Smooth muscle cell (in vitro differentiated cells): ENCODE measurements around the gene CAMKV. TPM values are rescaled to one million over a fixed set of nuclear protein-coding genes. Genes with fewer than 3 reads are reported as not detected.

Experiments used
- DNase-seq: peaks from one replicate; lab custom pipeline; 2025; ENCODE audit not compliant: unreplicated experiment; lab: John Stamatoyannopoulos, UW
- H2AFZ ChIP-seq: fragments of 200-600 bp; sonication (generic); 2 replicates; pipeline ENCODE4 v1.6.0; 2016; ENCODE audit warnings: antibody characterized with exemption, low read depth, mild to moderate bottlenecking
- H3F3A ChIP-seq: fragments of 200-600 bp; sonication (generic); 2 replicates; pipeline ENCODE4 v1.6.0; 2017; ENCODE audit warnings: antibody characterized with exemption, low read depth
- H3K27ac ChIP-seq: fragments of 200-600 bp; sonication (generic); 2 replicates; pipeline ENCODE4 v1.5.1; 2016; ENCODE audit warnings: low read depth, mild to moderate bottlenecking
- H3K27me3 ChIP-seq: fragments of 200-600 bp; sonication (generic); 2 replicates; pipeline ENCODE4 v1.6.1; 2016; ENCODE audit warnings: low read depth, mild to moderate bottlenecking
- H3K36me3 ChIP-seq: fragments of 200-600 bp; sonication (generic); 2 replicates; pipeline ENCODE4 v1.5.1; 2016; ENCODE audit warnings: low read depth
- H3K4me1 ChIP-seq: fragments of 200-600 bp; sonication (generic); 2 replicates; pipeline ENCODE4 v1.5.1; 2016; ENCODE audit warnings: low read depth
- H3K4me2 ChIP-seq: fragments of 200-600 bp; sonication (generic); 2 replicates; pipeline ENCODE4 v1.6.0; 2016; ENCODE audit warnings: mild to moderate bottlenecking
- H3K4me3 ChIP-seq: fragments of 200-600 bp; sonication (generic); 2 replicates; pipeline ENCODE4 v1.5.1; 2016; ENCODE audit warnings: mild to moderate bottlenecking
- H3K79me2 ChIP-seq: fragments of 200-600 bp; sonication (generic); 2 replicates; pipeline ENCODE4 v1.6.0; 2016; ENCODE audit warnings: low read depth, mild to moderate bottlenecking
- H3K9ac ChIP-seq: fragments of 200-600 bp; sonication (generic); 2 replicates; pipeline ENCODE4 v1.6.0; 2016; ENCODE audit warnings: low read depth
- H3K9me3 ChIP-seq: fragments of 200-600 bp; sonication (generic); replicated peaks from 2 replicates; pipeline ENCODE4 v1.5.1; 2016; ENCODE audit warnings: low read depth
- H4K20me1 ChIP-seq: fragments of 200-600 bp; sonication (generic); 2 replicates; pipeline ENCODE4 v1.6.0; 2016; ENCODE audit warnings: low read depth
- CTCF ChIP-seq: fragments of 200-600 bp; sonication (generic); IDR thresholded peaks from 2 replicates; pipeline ENCODE4 v1.5.1; 2017; ENCODE audit warnings: borderline replicate concordance, mild to moderate bottlenecking, antibody characterized with exemption; ENCODE audit not compliant: insufficient read depth, poor library complexity, severe bottlenecking
- WGBS: methylation state at CpG from one replicate; pipeline ENCODE4 v1.1.7; 2016; ENCODE audit warnings: low lambda C conversion rate; 5-methylcytosine and 5-hydroxymethylcytosine counted together
- polyA plus RNA-seq: library from polyadenylated mRNA; unstranded; fragments of >200 nt; fragmentation: Nextera tagmentation; extraction: Ambion mirVana; gene quantifications from 2 replicates; pipeline ENCODE4 v1.2.1, GENCODE V29; 2016
- total RNA-seq: library from RNA; depleted of rRNA; stranded (reverse); fragments of >200 nt; gene quantifications from 2 replicates; pipeline ENCODE4 v1.2.3, GENCODE V29; 2014

Gene CAMKV
- total and polyA plus RNA-seq, 2 experiments from 2014 or later: not detected

GRCh38 chr3:49876567-49876966, 6.9 kb upstream of the CAMKV start:
- Histone ChIP-seq H3K4me1 (no peaks in the 10 kb centered on the region), H4K20me1 (no peaks in the 10 kb centered on the region), H3F3A (no peaks in the 10 kb centered on the region), H3K9me3 (no peaks in the 10 kb centered on the region), H2AFZ (no peak overlapping the region), H3K27ac (no peak overlapping the region), H3K79me2 (no peaks in the 10 kb centered on the region), H3K27me3 (peaks cover 5% of the 10 kb centered on the region), H3K4me2 (no peak overlapping the region), H3K36me3 (no peaks in the 10 kb centered on the region), H3K9ac (no peak overlapping the region), H3K4me3 (no peak overlapping the region)
- TF ChIP-seq CTCF: no peak
- DNase-seq: no peak
- 86% methylated on average over 5 of the region's 5 CpGs for WGBS

- Histone ChIP-seq H3K9me3 (no peaks in the 10 kb centered on the region), H3K9ac (no peak overlapping the region), H2AFZ (no peak overlapping the region), H3K27ac (no peak overlapping the region), H3K27me3 (peaks cover 35% of the 10 kb centered on the region), H3K4me2 (no peak overlapping the region), H3F3A (no peaks in the 10 kb centered on the region), H3K36me3 (no peaks in the 10 kb centered on the region), H3K4me1 (peaks cover 11% of the 10 kb centered on the region), H3K79me2 (no peaks in the 10 kb centered on the region), H4K20me1 (no peaks in the 10 kb centered on the region), H3K4me3 (no peak overlapping the region)
- no peak for TF ChIP-seq CTCF
- no peak for DNase-seq
- 79% methylated on average over 8 of the region's 8 CpGs for WGBS
Measured at GRCh38 chr3:49873623-49874022, 3.9 kb upstream of the CAMKV start.

- H4K20me1 ChIP-seq: no peaks in the 10 kb centered on the region
- peaks cover 11% of the 10 kb centered on the region for H3K4me1 ChIP-seq
- no peaks in the 10 kb centered on the region for H3K79me2 ChIP-seq
- TF ChIP-seq CTCF: no peak
- H3K4me3 ChIP-seq: no peak overlapping the region
- 76% methylated on average over 4 of the region's 4 CpGs for WGBS
- H3K9ac ChIP-seq: no peak overlapping the region
- no peaks in the 10 kb centered on the region for H3K9me3 ChIP-seq
- peaks cover 43% of the 10 kb centered on the region for H3K27me3 ChIP-seq
- no peaks in the 10 kb centered on the region for H3K36me3 ChIP-seq
- no peak overlapping the region for H3K27ac ChIP-seq
- H2AFZ ChIP-seq: no peak overlapping the region
- no peak overlapping the region for H3K4me2 ChIP-seq
- no peaks in the 10 kb centered on the region for H3F3A ChIP-seq
- DNase-seq: no peak
Measured at GRCh38 chr3:49872801-49873281, 3.1 kb upstream of the CAMKV start.

- Histone ChIP-seq H3K4me1 (peaks cover 18% of the 10 kb centered on the region), H3K4me3 (no peak overlapping the region), H4K20me1 (no peaks in the 10 kb centered on the region), H3K4me2 (no peak overlapping the region), H2AFZ (no peak overlapping the region), H3K79me2 (no peaks in the 10 kb centered on the region), H3K27ac (no peak overlapping the region), H3K36me3 (no peaks in the 10 kb centered on the region), H3K27me3 (peaks cover 46% of the 10 kb centered on the region), H3K9me3 (no peaks in the 10 kb centered on the region), H3F3A (no peaks in the 10 kb centered on the region), H3K9ac (no peak overlapping the region)
- DNase-seq: no peak
- no peak for TF ChIP-seq CTCF
- 75% methylated on average over 10 of the region's 10 CpGs for WGBS
Measured at GRCh38 chr3:49871531-49872153, 1.9 kb upstream of the CAMKV start.
